GM21825 (cell line): ENCODE measurements around the gene AHDC1.
A peak's percentile ranks its signal among the peaks of the same experiment; 100 is the strongest.

Experiments
- ATAC-seq: cut with Tn5 transposase; IDR thresholded peaks from one replicate; pipeline ENCODE4 v1.9.1; 2021; ENCODE audit warnings: mild to moderate bottlenecking, moderate library complexity; ENCODE audit not compliant: unreplicated experiment

AHDC1 gene

DNA sequence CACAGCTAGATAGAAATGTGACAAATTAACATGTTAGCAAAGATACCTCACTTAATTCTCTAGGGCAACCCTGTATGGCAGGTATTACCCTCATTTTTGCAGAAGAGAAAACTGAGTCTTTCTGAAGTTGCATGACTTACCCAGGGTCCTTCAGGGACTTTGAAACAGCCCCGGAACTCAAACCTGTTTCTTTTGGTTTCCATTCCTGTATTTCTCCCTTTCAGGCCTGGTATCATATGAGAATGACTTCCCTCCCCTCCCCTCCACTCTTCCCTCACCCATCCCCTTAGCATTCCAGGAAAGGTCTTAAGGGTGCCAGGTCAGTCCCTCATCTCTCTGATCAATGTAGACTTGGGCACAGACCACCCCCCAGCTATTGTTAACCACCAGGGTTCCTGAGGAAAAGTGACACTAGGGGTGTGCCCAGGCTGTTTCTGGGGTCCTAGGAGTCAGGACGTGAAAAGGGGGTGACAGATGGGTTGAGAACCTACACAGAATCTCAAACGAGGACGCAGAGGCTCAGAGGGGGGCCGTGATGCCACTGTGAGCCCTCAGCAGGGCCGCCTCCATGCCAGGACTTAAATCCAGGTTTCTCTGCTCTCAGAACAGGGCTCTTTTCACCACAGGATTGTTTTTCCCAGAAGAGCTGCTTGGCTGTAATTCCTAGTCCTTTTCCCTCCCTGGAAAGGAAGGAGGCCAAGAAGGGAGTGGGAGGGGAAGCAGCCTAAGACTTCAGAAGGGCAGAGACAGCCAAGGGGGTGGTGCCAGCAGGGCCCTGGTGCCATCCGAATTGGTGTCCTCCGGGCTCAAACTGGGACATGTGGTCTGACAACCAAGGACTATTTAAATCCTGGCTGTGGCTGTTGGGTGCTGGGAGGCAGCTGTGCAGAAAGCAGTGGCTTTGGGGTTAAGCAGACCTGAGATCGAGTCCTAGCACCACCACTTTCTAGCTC, 111.9 kb downstream of the AHDC1 start:
- no peak for ATAC-seq

DNA sequence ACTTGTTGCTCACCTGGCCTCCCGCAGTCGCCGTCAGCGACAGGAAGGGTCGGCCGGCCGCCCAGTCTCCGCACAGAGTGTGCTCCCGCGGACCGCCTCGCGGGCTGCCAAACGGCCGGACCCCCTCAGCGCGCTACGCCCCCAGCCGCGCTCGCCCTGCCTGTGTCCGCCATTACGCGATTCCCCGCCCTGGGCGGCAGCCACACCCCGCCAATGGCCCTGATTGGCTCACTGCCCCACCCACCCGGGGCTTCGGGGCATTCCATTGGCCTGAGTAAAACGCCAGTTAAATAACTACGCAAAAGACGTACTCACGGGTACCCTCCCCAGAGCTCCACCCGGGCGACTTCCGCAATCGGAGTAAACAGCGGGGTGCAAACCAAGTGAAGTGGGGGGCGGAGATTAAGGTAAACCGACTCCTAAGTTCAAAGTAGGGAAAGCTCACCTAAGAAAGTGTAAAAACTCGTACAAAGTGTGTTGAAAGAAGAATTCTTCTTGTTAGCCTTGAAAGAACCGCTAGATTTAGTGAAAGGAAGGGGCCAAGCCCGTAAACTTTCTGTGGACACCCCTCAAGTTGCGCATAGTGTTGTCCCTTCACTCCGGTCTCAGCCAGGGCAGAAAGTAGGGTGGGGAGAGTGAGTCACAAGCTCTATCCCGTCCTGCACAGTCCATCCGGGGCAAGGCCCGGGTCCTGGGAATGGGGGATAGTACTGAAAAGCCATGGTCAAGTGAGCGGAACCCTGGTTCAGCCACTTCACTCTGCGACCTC, 113.8 kb downstream of the AHDC1 start, which contains the start of gene WASF2:
WASF2 (minus strand) TSS at position 195 of the 769 bp plus-strand sequence. CDS start 61,277 bp downstream, outside the sequence.
- peak; percentile 77 for ATAC-seq

DNA sequence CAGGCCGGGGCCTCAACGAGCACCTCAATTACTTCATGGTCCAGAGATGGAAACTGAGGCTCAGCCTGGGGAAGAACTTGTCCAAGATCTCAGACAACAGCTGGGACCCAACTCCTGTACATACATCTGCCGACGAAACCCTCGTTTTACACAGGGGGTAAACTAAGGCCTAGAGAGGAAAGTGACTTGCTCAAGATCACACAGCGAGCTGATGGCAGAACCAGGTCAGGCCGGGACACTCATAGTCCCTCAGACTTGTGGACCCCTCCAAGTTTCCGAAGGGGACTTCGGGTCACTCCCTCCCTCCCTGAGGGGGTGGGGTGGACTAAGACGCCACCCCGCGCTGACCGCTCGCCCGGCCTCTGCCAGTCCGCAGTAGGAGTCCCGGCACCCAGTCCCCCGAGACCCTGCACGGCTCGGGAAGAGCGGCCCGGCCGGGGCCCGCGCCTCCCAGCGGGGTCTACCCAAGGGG, 114.4 kb downstream of the AHDC1 start:
- peak; percentile 21 for ATAC-seq

DNA sequence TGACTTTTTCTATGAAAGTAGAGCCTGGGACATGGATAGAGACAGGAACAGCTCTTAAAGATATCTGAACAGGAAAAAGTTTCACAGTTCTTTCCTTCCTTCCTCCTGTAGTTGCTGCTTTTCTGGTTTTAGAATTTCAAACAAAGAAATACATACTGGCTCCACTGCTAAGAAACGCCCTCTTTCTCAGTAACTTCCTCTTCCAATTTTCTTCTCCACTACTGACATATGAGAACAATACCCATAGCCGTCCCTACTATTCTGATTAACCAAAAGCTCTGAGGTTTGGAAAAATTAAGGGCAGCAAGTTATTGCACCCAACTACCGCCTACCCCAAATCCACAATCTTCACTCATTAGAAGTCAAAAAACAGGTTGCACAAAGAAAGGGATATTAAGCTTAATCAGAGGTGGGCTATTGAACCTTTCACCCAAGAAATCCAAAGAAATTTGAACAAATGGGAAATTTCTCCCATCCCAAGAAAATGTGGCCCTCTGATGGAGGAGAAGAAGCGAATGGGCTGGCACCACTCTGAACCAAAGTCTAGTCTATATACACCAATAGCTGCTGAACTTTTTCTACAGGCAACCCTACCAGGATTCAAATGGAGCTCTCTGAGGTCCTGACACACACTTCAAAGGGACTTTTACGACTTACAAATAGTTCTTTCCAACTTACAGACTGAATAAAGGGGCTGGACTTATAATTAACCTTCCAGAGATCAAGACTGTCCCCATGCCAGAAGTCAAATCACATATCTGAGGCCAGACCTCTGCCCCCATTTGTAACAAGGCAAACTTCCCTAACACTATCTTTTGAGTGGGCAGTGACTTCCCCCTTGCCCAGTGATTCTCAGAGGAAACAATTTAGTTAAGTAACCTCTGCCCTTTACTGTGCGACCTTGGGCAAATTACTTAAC, 115.7 kb downstream of the AHDC1 start:
- ATAC-seq, result no peak

DNA sequence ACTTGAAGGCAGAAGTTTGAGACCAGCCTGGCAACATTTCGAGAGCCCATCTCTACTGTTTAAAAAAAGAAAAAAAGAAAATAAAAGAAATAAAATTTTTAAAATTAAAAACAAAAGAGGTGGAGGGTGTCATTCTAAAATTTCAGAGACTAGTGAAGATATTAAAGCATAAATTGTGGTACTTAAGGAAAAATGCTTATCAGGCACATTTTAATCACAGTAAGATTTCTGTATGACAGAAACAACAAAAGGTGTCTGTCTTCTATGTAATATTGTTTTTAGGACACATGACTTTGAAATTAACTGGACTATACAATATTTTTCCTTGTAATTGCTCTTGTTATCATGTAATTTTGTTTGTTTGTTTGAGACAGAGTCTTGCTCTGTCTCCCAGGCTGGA, 118.6 kb downstream of the AHDC1 start:
- ATAC-seq, result no peak
